MCF 10A (cell line): ENCODE measurements around the gene NT5C3B. TPM values are rescaled to one million over a fixed set of nuclear protein-coding genes. Genes with fewer than 3 reads are reported as not detected.

Source experiments
- BruUV-seq: library from RNA; stranded (reverse); fragments of 400-500 nt; replicated peaks from 2 replicates; lab custom pipeline; 2021; lab: Mats Ljungman, UMichigan
- CTCF ChIA-PET: fragments of 300-600 bp; sonication (Branson Sonifier 250); formaldehyde crosslinking; extraction: SDS; loops from one replicate; lab custom pipeline; 2021; ENCODE audit warnings: antibody characterized with exemption, inconsistent platforms; lab: Yijun Ruan, JAX
- POLR2A ChIA-PET: fragments of 300-600, 350-650 bp; sonication (Branson Sonifier 250); formaldehyde crosslinking; extraction: SDS; loops from one replicate; lab custom pipeline; 2020; ENCODE audit warnings: antibody characterized with exemption, inconsistent platforms; lab: Yijun Ruan, JAX
- DNase-seq: peaks from one replicate; pipeline ENCODE4 v3.0.0-alpha.2; 2018; ENCODE audit not compliant: unreplicated experiment
- H3K27ac Mint-ChIP-seq: one replicate; pipeline ENCODE4 v1.8.0; 2022; ENCODE audit warnings: mild to moderate bottlenecking, low read depth, mixed read lengths; ENCODE audit not compliant: unreplicated experiment
- H3K27me3 Mint-ChIP-seq: one replicate; pipeline ENCODE4 v1.8.0; 2022; ENCODE audit warnings: mixed read lengths; ENCODE audit not compliant: insufficient read depth, unreplicated experiment
- H3K36me3 Mint-ChIP-seq: one replicate; pipeline ENCODE4 v1.8.0; 2022; ENCODE audit warnings: mild to moderate bottlenecking, moderate library complexity, mixed read lengths; ENCODE audit not compliant: insufficient read depth, unreplicated experiment
- H3K4me1 Mint-ChIP-seq: one replicate; pipeline ENCODE4 v1.8.0; 2022; ENCODE audit warnings: mixed read lengths; ENCODE audit not compliant: insufficient read depth, unreplicated experiment
- H3K4me3 Mint-ChIP-seq: one replicate; pipeline ENCODE4 v1.8.0; 2022; ENCODE audit warnings: mild to moderate bottlenecking, moderate library complexity, mixed read lengths; ENCODE audit not compliant: unreplicated experiment
- H3K9me3 Mint-ChIP-seq: one replicate; pipeline ENCODE4 v1.8.0; 2022; ENCODE audit warnings: mixed read lengths; ENCODE audit not compliant: unreplicated experiment
- intact Hi-C: fragments of 100-400 bp; cut with micrococcal nuclease; formaldehyde crosslinking; loops from 2 replicates; pipeline ENCODE4 v1.14.1; 2022
- total RNA-seq: library from RNA; stranded (reverse); gene quantifications from 2 replicates; pipeline ENCODE4 v1.2.3, GENCODE V29; 2022
- TF ChIP-seq, protein P1 (sequence below): fragments of 200-600 bp; IDR thresholded peaks from one replicate; pipeline ENCODE4 v1.8.0; 2022; ENCODE audit warnings: antibody characterized with exemption, mild to moderate bottlenecking; ENCODE audit not compliant: unreplicated experiment

NT5C3B gene
- total RNA-seq, 1 experiment from 2014 or later: 59.8 TPM

DNA sequence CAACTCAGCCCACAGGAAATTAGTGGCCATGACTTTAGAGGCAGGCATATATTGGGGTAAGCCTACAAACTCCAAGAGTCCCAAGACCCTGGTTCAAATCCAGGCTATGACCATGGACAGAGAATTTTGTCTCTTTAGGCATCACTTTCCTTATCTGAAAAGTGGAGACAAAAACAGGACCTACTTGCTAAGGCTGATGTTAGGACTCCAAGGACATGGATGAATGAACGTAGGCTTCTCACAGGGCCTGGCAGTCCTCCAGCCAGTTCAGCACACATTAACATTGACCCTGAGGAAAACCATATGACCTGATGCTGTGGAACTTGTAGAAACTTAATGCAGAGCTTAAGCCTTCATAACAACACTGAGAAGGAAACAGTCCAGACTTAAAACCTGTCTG, 21.8 kb downstream of the NT5C3B start:
- intact Hi-C loops: no loop called here
- CTCF ChIA-PET: no interaction called here
- DNase-seq: no peak
- no TSS peak for BruUV-seq
- Mint-ChIP-seq H3K9me3 (no peaks in the 10 kb centered on the region), H3K27ac (no peak overlapping the region), H3K4me3 (peak overlapping the region; percentile 95), H3K4me1 (peaks cover 19% of the 10 kb centered on the region), H3K27me3 (no peaks in the 10 kb centered on the region), H3K36me3 (peaks cover 28% of the 10 kb centered on the region)
- TF ChIP-seq, protein P1, sequence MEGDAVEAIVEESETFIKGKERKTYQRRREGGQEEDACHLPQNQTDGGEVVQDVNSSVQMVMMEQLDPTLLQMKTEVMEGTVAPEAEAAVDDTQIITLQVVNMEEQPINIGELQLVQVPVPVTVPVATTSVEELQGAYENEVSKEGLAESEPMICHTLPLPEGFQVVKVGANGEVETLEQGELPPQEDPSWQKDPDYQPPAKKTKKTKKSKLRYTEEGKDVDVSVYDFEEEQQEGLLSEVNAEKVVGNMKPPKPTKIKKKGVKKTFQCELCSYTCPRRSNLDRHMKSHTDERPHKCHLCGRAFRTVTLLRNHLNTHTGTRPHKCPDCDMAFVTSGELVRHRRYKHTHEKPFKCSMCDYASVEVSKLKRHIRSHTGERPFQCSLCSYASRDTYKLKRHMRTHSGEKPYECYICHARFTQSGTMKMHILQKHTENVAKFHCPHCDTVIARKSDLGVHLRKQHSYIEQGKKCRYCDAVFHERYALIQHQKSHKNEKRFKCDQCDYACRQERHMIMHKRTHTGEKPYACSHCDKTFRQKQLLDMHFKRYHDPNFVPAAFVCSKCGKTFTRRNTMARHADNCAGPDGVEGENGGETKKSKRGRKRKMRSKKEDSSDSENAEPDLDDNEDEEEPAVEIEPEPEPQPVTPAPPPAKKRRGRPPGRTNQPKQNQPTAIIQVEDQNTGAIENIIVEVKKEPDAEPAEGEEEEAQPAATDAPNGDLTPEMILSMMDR: no peak
- POLR2A ChIA-PET: interaction anchor here (0.6 to 24.1 kb wide), 6 partner anchors 21 to 1713 kb away, joined by 3 to 599 read pairs (median 4); partner anchors contain the start of genes JUP and KLHL11

DNA sequence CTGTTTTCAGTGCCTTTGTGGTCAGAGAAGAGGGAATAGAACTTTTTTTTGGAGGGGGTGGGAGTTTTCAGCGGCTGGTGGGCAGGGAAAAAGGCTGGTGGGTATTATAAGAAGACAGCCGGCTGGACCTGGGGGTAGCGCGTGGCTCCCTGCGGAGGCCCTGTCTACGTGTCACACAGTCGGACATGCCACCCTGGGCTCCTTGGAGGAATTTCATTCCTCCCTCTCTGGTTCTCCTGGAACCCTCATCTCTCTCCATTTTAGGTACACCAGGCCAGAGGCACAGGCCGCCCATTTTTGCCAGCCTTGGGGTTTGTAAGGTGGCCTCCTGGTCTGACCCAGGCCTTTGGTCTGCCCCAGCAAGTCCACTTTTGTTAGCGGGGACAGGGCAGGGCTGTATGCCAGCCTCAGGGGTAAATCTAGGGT, 22.3 kb downstream of the NT5C3B start:
- POLR2A ChIA-PET: interaction anchor here (1.4 to 24.1 kb wide), 5 partner anchors 9 to 125 kb away, joined by 5 to 599 read pairs (median 14); partner anchors contain the start of genes EIF1, JUP and KLHL11
- intact Hi-C loops: loop anchor here (2.0 kb wide), 1 partner anchor 51 kb away; the partner anchor contains the start of gene KLHL11
- BruUV-seq: TSS peak; percentile 53

DNA sequence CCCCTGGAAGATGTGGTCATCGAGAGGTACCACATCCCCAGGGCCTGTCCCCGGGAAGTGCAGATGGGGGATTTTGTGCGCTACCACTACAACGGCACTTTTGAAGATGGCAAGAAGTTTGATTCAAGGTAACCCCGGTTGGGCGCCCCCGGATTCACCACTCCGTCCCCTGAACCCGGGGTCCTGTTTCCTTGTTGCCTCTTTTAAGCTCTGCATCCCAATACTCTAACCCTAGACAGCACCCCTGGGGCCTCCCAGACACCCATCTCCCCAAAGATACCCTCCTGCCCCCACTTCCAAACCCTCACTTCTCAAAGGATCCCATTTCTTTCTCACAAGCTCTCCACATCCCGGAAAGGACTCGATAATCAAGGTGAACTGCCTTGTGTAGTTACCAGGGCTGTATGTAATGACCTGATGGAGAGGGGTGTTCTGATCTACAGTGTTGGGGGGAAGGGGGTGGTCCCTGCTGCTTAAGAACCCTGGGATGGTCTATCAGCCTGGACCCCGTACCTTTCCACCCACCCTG, 22.8 kb downstream of the NT5C3B start:
- TF ChIP-seq, protein P1: no peak
- BruUV-seq: no TSS peak
- CTCF ChIA-PET: no interaction called here
- Mint-ChIP-seq H3K9me3 (no peaks in the 10 kb centered on the region), H3K4me1 (peaks cover 19% of the 10 kb centered on the region), H3K27me3 (no peaks in the 10 kb centered on the region), H3K36me3 (peaks cover 28% of the 10 kb centered on the region), H3K4me3 (peak overlapping the region; percentile 95), H3K27ac (peak overlapping the region; percentile 85)
- intact Hi-C loops: loop anchor here (2.0 kb wide), 1 partner anchor 52 kb away; the partner anchor contains the start of gene KLHL11
- POLR2A ChIA-PET: interaction anchor here (1.0 to 24.1 kb wide), 7 partner anchors 9 to 124 kb away, joined by 4 to 599 read pairs (median 14); partner anchors contain the start of genes EIF1, JUP and KLHL11
- DNase-seq: no peak

More for the DNA sequence above, 22.3 kb downstream of the NT5C3B start:
- Mint-ChIP-seq H3K4me1 (peaks cover 19% of the 10 kb centered on the region), H3K36me3 (peaks cover 32% of the 10 kb centered on the region), H3K27me3 (no peaks in the 10 kb centered on the region), H3K4me3 (peak overlapping the region; percentile 95), H3K9me3 (no peaks in the 10 kb centered on the region), H3K27ac (peak overlapping the region; percentile 85)
- no peak for DNase-seq
- CTCF ChIA-PET: no interaction called here
- TF ChIP-seq, protein P1: no peak

DNA sequence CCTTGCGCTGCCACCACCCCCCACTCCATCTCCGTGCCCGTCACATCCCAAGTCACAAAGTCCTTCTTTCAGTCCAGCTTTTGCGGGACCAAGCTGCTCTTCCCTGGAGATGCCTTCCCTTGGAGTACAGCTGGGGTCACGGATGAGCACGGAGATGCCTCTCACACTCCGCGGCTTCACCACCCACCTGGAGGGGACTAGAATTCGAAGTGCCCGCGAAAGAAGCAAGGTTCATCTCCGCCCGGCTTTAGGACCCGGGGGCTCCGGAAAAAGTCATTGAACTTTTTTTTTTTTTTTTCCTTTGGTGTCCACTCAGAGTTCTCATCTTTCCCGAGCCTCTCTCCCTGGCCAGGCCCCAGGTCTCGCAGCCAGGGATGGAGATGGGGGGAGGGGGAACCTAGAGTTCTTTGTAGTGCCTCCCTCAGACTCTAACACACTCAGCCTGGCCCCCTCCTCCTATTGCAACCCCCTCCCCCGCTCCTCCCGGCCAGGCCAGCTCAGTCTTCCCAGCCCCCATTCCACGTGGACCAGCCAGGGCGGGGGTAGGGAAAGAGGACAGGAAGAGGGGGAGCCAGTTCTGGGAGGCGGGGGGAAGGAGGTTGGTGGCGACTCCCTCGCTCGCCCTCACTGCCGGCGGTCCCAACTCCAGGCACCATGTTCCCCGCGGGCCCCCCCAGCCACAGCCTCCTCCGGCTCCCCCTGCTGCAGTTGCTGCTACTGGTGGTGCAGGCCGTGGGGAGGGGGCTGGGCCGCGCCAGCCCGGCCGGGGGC, 23.5 kb downstream of the NT5C3B start, which contains the start of gene FKBP10:
TSS of gene FKBP10 (plus strand) at position 624 of the 771 bp plus-strand sequence. CDS start at position 655, 31 bp downstream.
- no TSS peak for BruUV-seq
- H3K4me1 Mint-ChIP-seq: peaks cover 19% of the 10 kb centered on the region
- TF ChIP-seq, protein P1: no peak
- H3K9me3 Mint-ChIP-seq: no peaks in the 10 kb centered on the region
- peak; percentile 84 for DNase-seq
- POLR2A ChIA-PET: interaction anchor here (1.0 to 24.1 kb wide), 9 partner anchors 10 to 124 kb away, joined by 3 to 599 read pairs (median 9); partner anchors contain the start of genes EIF1, JUP and KLHL11
- no peaks in the 10 kb centered on the region for H3K27me3 Mint-ChIP-seq
- peaks cover 28% of the 10 kb centered on the region for H3K36me3 Mint-ChIP-seq
- H3K4me3 Mint-ChIP-seq: peak within 1 kb of the TSS; percentile 95
- CTCF ChIA-PET: interaction anchor here (0.7 to 3.1 kb wide), 5 partner anchors 11 to 1720 kb away, joined by 3 to 22 read pairs (median 6); no protein-coding TSS in a partner anchor
- peak within 1 kb of the TSS; percentile 85 for H3K27ac Mint-ChIP-seq
- intact Hi-C loops: loop anchor here (2.0 kb wide), 1 partner anchor 52 kb away; the partner anchor contains the start of gene KLHL11
